OCI-LY7 (cell line): ENCODE data around the gene NUDT19. TPM values are rescaled to one million over a fixed set of nuclear protein-coding genes. Genes with fewer than 3 reads are reported as not detected.

Source experiments
- BruUV-seq: library from RNA; stranded (reverse); fragments of 400-500 nt; replicated peaks from 2 replicates; lab custom pipeline; 2021; lab: Mats Ljungman, UMichigan
- CTCF ChIA-PET: fragments of 300-600 bp; sonication (Branson Sonifier 250); formaldehyde crosslinking; loops from one replicate; lab custom pipeline; 2022; ENCODE audit warnings: antibody characterized with exemption; ENCODE audit not compliant: unreplicated experiment; lab: Charles Lee
- POLR2A ChIA-PET: fragments of 300-600 bp; sonication (Branson Sonifier 250); formaldehyde crosslinking; loops from one replicate; lab custom pipeline; 2022; ENCODE audit warnings: antibody characterized with exemption; lab: Charles Lee
- DNase-seq: peaks from one replicate; pipeline ENCODE4 v3.0.0-alpha.2; 2015; ENCODE audit warnings: low spot score
- H2AFZ ChIP-seq: fragments of 200-600 bp; sonication (generic), shearing (Covaris generic); 2 replicates; pipeline ENCODE4 v1.6.1; 2014; ENCODE audit warnings: mild to moderate bottlenecking, antibody characterized with exemption, low read length, moderate library complexity
- H3K27ac ChIP-seq: fragments of 200-600 bp; sonication (generic); 2 replicates; pipeline ENCODE4 v1.5.1; 2014; ENCODE audit warnings: mixed run types, low read depth, mild to moderate bottlenecking, moderate library complexity, low read length, inconsistent platforms; ENCODE audit not compliant: poor library complexity, severe bottlenecking
- H3K36me3 ChIP-seq: fragments of 200-600 bp; sonication (generic); 2 replicates; pipeline ENCODE4 v1.6.1; 2014; ENCODE audit warnings: mild to moderate bottlenecking, antibody characterized with exemption, low read length, moderate library complexity, mixed read lengths; ENCODE audit not compliant: insufficient read depth
- H3K4me1 ChIP-seq: fragments of 200-600 bp; sonication (generic); 2 replicates; pipeline ENCODE4 v1.5.1; 2014; ENCODE audit warnings: mild to moderate bottlenecking, low read length; ENCODE audit not compliant: insufficient read depth, poor library complexity, severe bottlenecking
- H3K4me2 ChIP-seq: fragments of 200-600 bp; sonication (generic); 2 replicates; pipeline ENCODE4 v1.6.1; 2014; ENCODE audit warnings: mild to moderate bottlenecking, low read length
- H3K4me3 ChIP-seq: fragments of 200-600 bp; sonication (generic); 2 replicates; pipeline ENCODE4 v1.5.1; 2014; ENCODE audit warnings: mild to moderate bottlenecking, low read depth, low read length; ENCODE audit not compliant: poor library complexity, severe bottlenecking
- H3K79me2 ChIP-seq: fragments of 200-600 bp; sonication (generic); 2 replicates; pipeline ENCODE4 v1.6.1; 2016; ENCODE audit warnings: low read depth, mild to moderate bottlenecking, low read length, moderate library complexity, mixed read lengths; ENCODE audit not compliant: insufficient read depth
- H3K9me2 ChIP-seq: fragments of 200-600 bp; sonication (generic); 2 replicates; pipeline ENCODE4 v1.6.1; 2016; ENCODE audit warnings: mild to moderate bottlenecking, low read length, mixed read lengths; ENCODE audit not compliant: insufficient read depth
- H3K9me3 ChIP-seq: fragments of 200-600 bp; sonication (generic); 2 replicates; pipeline ENCODE4 v1.6.1; 2014; ENCODE audit warnings: mild to moderate bottlenecking, mixed run types, low read length, mixed read lengths
- H4K20me1 ChIP-seq: fragments of 200-600 bp; sonication (generic); 2 replicates; pipeline ENCODE4 v1.6.1; 2014; ENCODE audit warnings: mild to moderate bottlenecking, antibody characterized with exemption, low read length, moderate library complexity, mixed read lengths; ENCODE audit not compliant: insufficient read depth
- EZH2phosphoT487 ChIP-seq: fragments of 200-600 bp; sonication (generic); IDR thresholded peaks from 2 replicates; pipeline ENCODE4 v1.6.1; 2018; ENCODE audit warnings: low read depth, borderline replicate concordance, mild to moderate bottlenecking, mixed run types, antibody characterized with exemption, low read length, moderate library complexity, mixed read lengths
- intact Hi-C: fragments of 100-400 bp; cut with micrococcal nuclease; formaldehyde crosslinking; loops from one replicate; pipeline ENCODE4 v1.10.0; 2022; ENCODE audit not compliant: unreplicated experiment
- total RNA-seq, 2 experiments: library from RNA; depleted of rRNA in 1 of 2; stranded (reverse); fragments of >200 nt in 1 of 2; shearing (Covaris generic) in 1 of 2; gene quantifications; 2 replicates each; pipeline ENCODE4 v1.2.3, GENCODE V29; 2014 to 2022
- TF ChIP-seq, protein P1 (sequence below): fragments of 200-600 bp; sonication (generic); conservative IDR thresholded peaks from 2 replicates; pipeline ENCODE4 v1.5.1; 2014; ENCODE audit warnings: mild to moderate bottlenecking, antibody characterized with exemption, low read length, moderate library complexity, mixed read lengths

Gene NUDT19
- total RNA-seq, 2 experiments from 2014 or later = 3.4 to 6.8 TPM

DNA sequence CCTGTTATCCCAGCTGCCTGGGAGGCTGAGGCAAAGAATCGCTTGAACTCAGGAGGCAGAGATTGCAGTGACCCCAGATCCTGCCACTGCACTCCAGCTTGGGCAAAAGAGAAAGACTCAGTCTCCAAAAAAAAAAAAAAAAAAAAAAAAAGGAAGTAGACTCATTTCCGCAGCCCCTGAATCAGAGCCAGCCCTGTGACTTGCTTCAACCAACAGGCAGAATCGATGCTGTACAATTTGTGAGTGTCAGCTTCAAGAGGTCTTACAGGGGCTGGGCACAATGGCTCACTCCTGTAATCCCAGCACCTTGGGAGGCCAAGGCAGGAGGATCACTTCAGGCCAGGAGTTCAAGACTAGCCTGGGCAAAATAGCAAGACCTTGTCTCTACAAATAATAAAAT, 29.4 kb upstream of the NUDT19 start:
- Histone ChIP-seq H3K4me2 (peak overlapping the region; percentile 23; the same call in 1 of the 2 replicates), H4K20me1 (peaks cover 6% of the 10 kb centered on the region; the same call in 1 of the 2 replicates)

DNA sequence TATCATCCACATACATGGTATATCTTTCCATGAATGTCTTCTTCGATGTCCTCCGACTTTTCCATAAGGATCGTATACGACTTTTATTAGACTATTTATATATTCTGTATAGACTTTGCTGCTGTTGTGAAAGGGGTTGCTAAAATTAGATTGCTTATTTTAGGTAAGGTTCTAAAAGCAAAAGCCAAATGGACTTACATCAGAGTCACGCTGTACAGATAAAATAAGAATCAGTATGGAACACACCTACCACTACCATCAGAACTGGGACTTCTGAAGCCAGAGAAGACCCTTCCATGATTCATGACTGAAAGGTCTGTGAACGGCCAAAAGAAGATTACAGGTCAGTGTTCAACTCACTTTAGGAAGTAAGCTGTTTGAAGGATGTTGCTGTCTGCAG, 25.5 kb upstream of the NUDT19 start:
- BruUV-seq = no TSS peak
- peaks cover 27% of the 10 kb centered on the region for H3K36me3 ChIP-seq
- H3K4me2 ChIP-seq = no peak overlapping the region
- intact Hi-C loops = no loop called here
- no peak overlapping the region for H3K4me3 ChIP-seq
- H3K9me2 ChIP-seq = no peaks in the 10 kb centered on the region
- TF ChIP-seq, protein P1, sequence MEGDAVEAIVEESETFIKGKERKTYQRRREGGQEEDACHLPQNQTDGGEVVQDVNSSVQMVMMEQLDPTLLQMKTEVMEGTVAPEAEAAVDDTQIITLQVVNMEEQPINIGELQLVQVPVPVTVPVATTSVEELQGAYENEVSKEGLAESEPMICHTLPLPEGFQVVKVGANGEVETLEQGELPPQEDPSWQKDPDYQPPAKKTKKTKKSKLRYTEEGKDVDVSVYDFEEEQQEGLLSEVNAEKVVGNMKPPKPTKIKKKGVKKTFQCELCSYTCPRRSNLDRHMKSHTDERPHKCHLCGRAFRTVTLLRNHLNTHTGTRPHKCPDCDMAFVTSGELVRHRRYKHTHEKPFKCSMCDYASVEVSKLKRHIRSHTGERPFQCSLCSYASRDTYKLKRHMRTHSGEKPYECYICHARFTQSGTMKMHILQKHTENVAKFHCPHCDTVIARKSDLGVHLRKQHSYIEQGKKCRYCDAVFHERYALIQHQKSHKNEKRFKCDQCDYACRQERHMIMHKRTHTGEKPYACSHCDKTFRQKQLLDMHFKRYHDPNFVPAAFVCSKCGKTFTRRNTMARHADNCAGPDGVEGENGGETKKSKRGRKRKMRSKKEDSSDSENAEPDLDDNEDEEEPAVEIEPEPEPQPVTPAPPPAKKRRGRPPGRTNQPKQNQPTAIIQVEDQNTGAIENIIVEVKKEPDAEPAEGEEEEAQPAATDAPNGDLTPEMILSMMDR = no peak
- no peak for TF ChIP-seq EZH2phosphoT487
- peaks cover 13% of the 10 kb centered on the region for H3K4me1 ChIP-seq
- no peaks in the 10 kb centered on the region for H3K9me3 ChIP-seq
- no peak overlapping the region for H3K27ac ChIP-seq
- peaks cover 53% of the 10 kb centered on the region for H3K79me2 ChIP-seq
- no peak overlapping the region for H2AFZ ChIP-seq
- peaks cover 6% of the 10 kb centered on the region; the same call in 1 of the 2 replicates for H4K20me1 ChIP-seq
- ChIA-PET POLR2A (interaction anchor here (0.6 kb wide), 1 partner anchor 816 kb away, joined by 3 read pairs; no protein-coding TSS in a partner anchor), CTCF (interaction anchor here (0.6 kb wide), 1 partner anchor 9 kb away, joined by 3 read pairs; the partner anchor contains the start of gene ANKRD27)
- no peak for DNase-seq

More for the DNA sequence above, 29.4 kb upstream of the NUDT19 start:
- no peak overlapping the region for H3K27ac ChIP-seq
- H3K4me1 ChIP-seq = peaks cover 13% of the 10 kb centered on the region
- no peak overlapping the region for H3K4me3 ChIP-seq
- peak; percentile 46 for DNase-seq
- H2AFZ ChIP-seq = no peak overlapping the region
- TF ChIP-seq EZH2phosphoT487 = no peak
- TF ChIP-seq, protein P1 = no peak
- ChIA-PET POLR2A (interaction anchor here (0.7 kb wide), 2 partner anchors 109 to 505 kb away, joined by 5 to 6 read pairs; no protein-coding TSS in a partner anchor), CTCF (no interaction called here)
- peaks cover 32% of the 10 kb centered on the region for H3K79me2 ChIP-seq
- BruUV-seq = no TSS peak
- intact Hi-C loops = no loop called here
- peaks cover 36% of the 10 kb centered on the region for H3K36me3 ChIP-seq
- no peaks in the 10 kb centered on the region for H3K9me2 ChIP-seq
- no peaks in the 10 kb centered on the region for H3K9me3 ChIP-seq

DNA sequence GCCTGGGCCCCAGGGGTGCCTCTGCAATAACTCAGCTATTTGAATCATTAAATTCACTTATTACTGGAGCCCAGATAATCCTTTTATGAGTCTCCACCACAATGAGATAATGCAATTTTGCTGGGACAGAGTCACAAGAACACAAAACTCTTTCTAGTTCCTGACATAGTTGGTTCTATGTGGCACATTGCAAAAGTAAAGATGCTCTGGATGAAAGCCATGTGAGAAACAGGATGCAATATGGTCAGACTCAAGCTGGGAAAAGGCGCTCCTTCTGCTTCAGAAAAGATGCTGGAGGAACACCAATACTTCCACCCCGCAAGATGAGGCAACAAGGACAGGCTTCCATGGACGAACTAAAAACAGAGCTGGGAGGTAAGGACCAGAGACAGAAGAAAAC, 22.3 kb upstream of the NUDT19 start:
- H3K36me3 ChIP-seq = peaks cover 21% of the 10 kb centered on the region
- TF ChIP-seq EZH2phosphoT487 = no peak
- TF ChIP-seq, protein P1 = no peak
- peaks cover 14% of the 10 kb centered on the region for H3K4me1 ChIP-seq
- ChIA-PET POLR2A (no interaction called here), CTCF (no interaction called here)
- intact Hi-C loops = no loop called here
- no peak for DNase-seq
- H3K9me2 ChIP-seq = no peaks in the 10 kb centered on the region
- H3K79me2 ChIP-seq = peaks cover 59% of the 10 kb centered on the region
- no peak overlapping the region for H3K4me3 ChIP-seq
- no TSS peak for BruUV-seq
- H4K20me1 ChIP-seq = peaks cover 10% of the 10 kb centered on the region; the same call in 1 of the 2 replicates
- H2AFZ ChIP-seq = no peak overlapping the region
- no peaks in the 10 kb centered on the region for H3K9me3 ChIP-seq
- no peak overlapping the region for H3K4me2 ChIP-seq
- H3K27ac ChIP-seq = no peak overlapping the region
